ENCODE data around the gene HOXB3.

GRCh38 chr17:48520631-48521079 is 69.4 kb downstream of the HOXB3 start:
- TF ChIP-seq CTCF (conservative IDR thresholded peaks at IDR 0.05), result no peak
- no peak for TF ChIP-seq ZFX (IDR thresholded peaks at IDR 0.05)
